Jurkat, Clone E6-1 (cell line): ENCODE results near the gene PARP4. TPM values are rescaled to one million over a fixed set of nuclear protein-coding genes. Genes with fewer than 3 reads are reported as not detected.
A peak's percentile ranks its signal among the peaks of the same experiment; 100 is the strongest.
"Not testable (repeated sequence)": the region's sequence is repeated elsewhere in the genome, so short reads cannot be mapped to it uniquely, and the experiment has no call there.

Experiments
- DNase-seq: peaks from one replicate; pipeline ENCODE4 v3.0.0-alpha.2; 2011; ENCODE audit warnings: low read depth, low spot score
- H3K4me3 ChIP-seq: 2 replicates; pipeline ENCODE4 v1.5.1; 2011; ENCODE audit warnings: mild to moderate bottlenecking, low read length, control low read depth, moderate library complexity
- polyA plus RNA-seq: library from polyadenylated mRNA; unstranded; fragments of >200 nt; gene quantifications from one replicate; pipeline ENCODE4 v1.2.1, GENCODE V29; 2012; ENCODE audit warnings: missing spikeins; ENCODE audit not compliant: insufficient read length, insufficient read depth

PARP4 gene
- polyA plus RNA-seq: 34.4 TPM

GRCh38 chr13:24512197-24512907 lies at the start of gene PARP4:
Gene PARP4, minus strand, starts transcription at chr13:24512778. Its CDS starts 9,002 bp downstream, at chr13:24503776.
- H3K4me3 ChIP-seq: peak within 1 kb of the TSS; percentile 90
- DNase-seq: peak; percentile 64

GRCh38 chr13:24560579-24561187 lies 48.1 kb upstream of the PARP4 start:
- not testable (repeated sequence) for H3K4me3 ChIP-seq, DNase-seq

GRCh38 chr13:24559431-24560218 lies 47.0 kb upstream of the PARP4 start:
- peak; percentile 36 for DNase-seq
- H3K4me3 ChIP-seq: not testable (repeated sequence)

GRCh38 chr13:24557081-24557480 lies 44.5 kb upstream of the PARP4 start:
- no peak for DNase-seq
- no peak overlapping the region for H3K4me3 ChIP-seq

GRCh38 chr13:24553892-24554291 lies 41.3 kb upstream of the PARP4 start:
- DNase-seq, H3K4me3 ChIP-seq: not testable (repeated sequence)

GRCh38 chr13:24541476-24542352 lies 29.1 kb upstream of the PARP4 start:
- H3K4me3 ChIP-seq, DNase-seq: not testable (repeated sequence)

- DNase-seq: no peak
- H3K4me3 ChIP-seq: no peak overlapping the region
Observed at GRCh38 chr13:24541127-24541475, 28.5 kb upstream of the PARP4 start.

GRCh38 chr13:24540236-24541126 lies 27.9 kb upstream of the PARP4 start:
- no peak overlapping the region for H3K4me3 ChIP-seq
- DNase-seq: no peak

GRCh38 chr13:24539500-24540165 lies 27.1 kb upstream of the PARP4 start:
- H3K4me3 ChIP-seq: no peak overlapping the region
- DNase-seq: no peak

- no peak overlapping the region for H3K4me3 ChIP-seq
- no peak for DNase-seq
Observed at GRCh38 chr13:24529478-24529877, 16.9 kb upstream of the PARP4 start.

GRCh38 chr13:24528816-24529398 lies 16.3 kb upstream of the PARP4 start:
- DNase-seq: no peak
- H3K4me3 ChIP-seq: no peak overlapping the region

- no peak overlapping the region for H3K4me3 ChIP-seq
- no peak for DNase-seq
Observed at GRCh38 chr13:24527266-24527775, 14.7 kb upstream of the PARP4 start.

GRCh38 chr13:24520733-24521132 lies 8.2 kb upstream of the PARP4 start:
- no peak overlapping the region for H3K4me3 ChIP-seq

GRCh38 chr13:24516919-24517318 lies 4.3 kb upstream of the PARP4 start:
- H3K4me3 ChIP-seq: no peak overlapping the region
- no peak for DNase-seq

More at GRCh38 chr13:24520733-24521132, 8.2 kb upstream of the PARP4 start:
- no peak for DNase-seq

- DNase-seq: no peak
- H3K4me3 ChIP-seq: peak overlapping the region; percentile 90
Observed at GRCh38 chr13:24512908-24513213, 283 bp upstream of the PARP4 start.

GRCh38 chr13:24511816-24512196 lies 772 bp downstream of the PARP4 start:
- no peak for DNase-seq
- H3K4me3 ChIP-seq: peak overlapping the region; percentile 90
